Esophagus muscularis mucosa (tissue), 4 donors: ENCODE results near the gene RBM45. TPM values are rescaled to one million over a fixed set of nuclear protein-coding genes. Genes with fewer than 3 reads are reported as not detected.
"Not testable (repeated sequence)": the region's sequence is repeated elsewhere in the genome, so short reads cannot be mapped to it uniquely, and the experiment has no call there.

Experiments used
- DNase-seq: peaks from one replicate; pipeline ENCODE4 v3.0.0-alpha.2; 2017; ENCODE audit errors: extremely low spot score
- H3K27ac ChIP-seq, 4 donors: fragments of 200-600 bp; sonication (generic); replicated peaks in 1 of 4; 1 replicate in 3 of 4; 2 replicates in 1 of 4; pipeline ENCODE4 v1.5.1; 2016 to 2019; ENCODE audit warnings: mild to moderate bottlenecking in 1 of 4
- H3K27me3 ChIP-seq, 4 donors: fragments of 200-600 bp; sonication (generic); one replicate each; pipeline versions ENCODE4 v1.5.1 to v1.6.0; 2016 to 2019
- H3K36me3 ChIP-seq, 4 donors: fragments of 200-600 bp; sonication (generic); one replicate each; pipeline ENCODE4 v1.5.1; 2016 to 2019
- H3K4me1 ChIP-seq, 4 donors: fragments of 200-600 bp; sonication (generic); one replicate each; pipeline ENCODE4 v1.5.1; 2016 to 2019
- H3K4me3 ChIP-seq, 4 donors: fragments of 200-600 bp; sonication (generic); 1 replicate in 2 of 4; 2 replicates in 2 of 4; pipeline ENCODE4 v1.5.1; 2016 to 2019; ENCODE audit warnings: mild to moderate bottlenecking in 4 of 4, moderate library complexity in 1 of 4
- H3K9me3 ChIP-seq, 4 donors: fragments of 200-600 bp; sonication (generic); 1 replicate in 3 of 4; 2 replicates in 1 of 4; pipeline ENCODE4 v1.5.1; 2016 to 2019
- CTCF ChIP-seq, 3 experiments: fragments of 200-600 bp in 2 of 3; fragments of 450-650 bp in 1 of 3; sonication (generic) in 2 of 3; IDR thresholded peaks; one replicate each; pipeline ENCODE4 v1.5.1; 2017 to 2019; ENCODE audit warnings: antibody characterized with exemption in 3 of 3, mild to moderate bottlenecking in 2 of 3, moderate library complexity in 1 of 3
- EP300 ChIP-seq: sonication (generic); formaldehyde crosslinking; IDR thresholded peaks from one replicate; pipeline ENCODE4 v1.6.1; 2017; ENCODE audit warnings: antibody characterized with exemption
- POLR2A ChIP-seq: fragments of 450-650 bp; IDR thresholded peaks from one replicate; pipeline ENCODE4 v1.6.1; 2017; ENCODE audit warnings: antibody characterized with exemption, moderate library complexity, mild to moderate bottlenecking, low read depth
- POLR2AphosphoS5 ChIP-seq, 2 donors: sonication (generic); formaldehyde crosslinking; IDR thresholded peaks; one replicate each; pipeline ENCODE4 v1.6.1; 2017; ENCODE audit warnings: antibody characterized with exemption in 2 of 2
- WGBS: methylation state at CpG from one replicate; pipeline ENCODE4 v1.1.5; 2018; 5-methylcytosine and 5-hydroxymethylcytosine counted together
- intact Hi-C: fragments of 100-400 bp; cut with DNase I; formaldehyde crosslinking; loops from one replicate; pipeline ENCODE4 v1.15.1; 2023
- total RNA-seq, 4 donors: library from RNA; depleted of rRNA; stranded (reverse); fragments of >200 nt; gene quantifications; one replicate each; pipeline versions ENCODE4 v1.1.0 to v1.2.1, GENCODE V29; 2016

Gene RBM45
- total RNA-seq, 4 donors from 2014 or later = 5.6 to 13.7 (median 7.4) TPM

GRCh38 chr2:178075006-178075326 lies 37.3 kb upstream of the RBM45 start:
- Histone ChIP-seq H3K27ac (no peak overlapping the region), H3K4me1 (peaks cover 12 to 16% (median 15%) of the 10 kb centered on the region in 4 donors), H3K36me3 (no peaks in the 10 kb centered on the region), H3K4me3 (no peak overlapping the region), H3K27me3 (peaks cover 0 to 29% (median 0%) of the 10 kb centered on the region in 4 donors), H3K9me3 (peaks cover 0 to 5% (median 0%) of the 10 kb centered on the region in 4 donors)
- 100% methylated on average over 1 of the region's 1 CpG for WGBS
- DNase-seq = no peak
- intact Hi-C loops = no loop called here
- TF ChIP-seq POLR2A (no peak), CTCF (IDR thresholded peaks at IDR 0.05) (no peak), POLR2AphosphoS5 (IDR thresholded peaks at IDR 0.05) (no peak), EP300 (no peak)

- DNase-seq = no peak
- H3K4me1 ChIP-seq = peaks cover 12 to 16% (median 15%) of the 10 kb centered on the region in 4 donors
- no peak overlapping the region for H3K4me3 ChIP-seq
- TF ChIP-seq POLR2AphosphoS5 (IDR thresholded peaks at IDR 0.05) (no peak), EP300 (no peak), CTCF (IDR thresholded peaks at IDR 0.05) (no peak), POLR2A (no peak)
- no peaks in the 10 kb centered on the region for H3K36me3 ChIP-seq
- intact Hi-C loops = no loop called here
- peaks cover 0 to 5% (median 0%) of the 10 kb centered on the region in 4 donors for H3K9me3 ChIP-seq
- H3K27me3 ChIP-seq = peaks cover 0 to 29% (median 0%) of the 10 kb centered on the region in 4 donors
- no peak overlapping the region for H3K27ac ChIP-seq
These were observed 36.1 kb upstream of the RBM45 start for GRCh38 chr2:178076130-178076529.

- H3K4me3 ChIP-seq, H3K36me3 ChIP-seq, H3K27ac ChIP-seq, H3K4me1 ChIP-seq, intact Hi-C loops, H3K9me3 ChIP-seq, DNase-seq: not testable (repeated sequence)
- 76% methylated on average over 3 of the region's 3 CpGs for WGBS
- peaks cover 0 to 16% (median 0%) of the 10 kb centered on the region in 4 donors for H3K27me3 ChIP-seq
These were observed 33.0 kb upstream of the RBM45 start for GRCh38 chr2:178079279-178079678.

- no peak for DNase-seq
- Histone ChIP-seq H3K27ac (no peak overlapping the region), H3K4me1 (no peaks in the 10 kb centered on the region), H3K9me3 (peaks cover 0 to 5% (median 0%) of the 10 kb centered on the region in 4 donors), H3K4me3 (no peak overlapping the region), H3K27me3 (no peaks in the 10 kb centered on the region), H3K36me3 (no peaks in the 10 kb centered on the region)
- 68% methylated on average over 3 of the region's 3 CpGs for WGBS
- no peak for TF ChIP-seq POLR2A
- no peak for TF ChIP-seq POLR2AphosphoS5 (IDR thresholded peaks at IDR 0.05)
- TF ChIP-seq CTCF (IDR thresholded peaks at IDR 0.05) = no peak
- no peak for TF ChIP-seq EP300
- intact Hi-C loops = no loop called here
These were observed 29.7 kb upstream of the RBM45 start for GRCh38 chr2:178082408-178083045.

GRCh38 chr2:178084273-178084672 lies 28.0 kb upstream of the RBM45 start:
- DNase-seq = no peak
- intact Hi-C loops = no loop called here
- H3K4me3 ChIP-seq = no peak overlapping the region
- no peaks in the 10 kb centered on the region for H3K27me3 ChIP-seq
- peaks cover 0 to 5% (median 0%) of the 10 kb centered on the region in 4 donors for H3K9me3 ChIP-seq
- no peaks in the 10 kb centered on the region for H3K4me1 ChIP-seq
- no peak overlapping the region for H3K27ac ChIP-seq
- no peak for TF ChIP-seq EP300
- TF ChIP-seq POLR2A = no peak
- TF ChIP-seq CTCF (IDR thresholded peaks at IDR 0.05) = no peak
- no peak for TF ChIP-seq POLR2AphosphoS5 (IDR thresholded peaks at IDR 0.05)
- H3K36me3 ChIP-seq = no peaks in the 10 kb centered on the region
- WGBS = 81% methylated on average over 3 of the region's 3 CpGs
